C1 segment of cervical spinal cord (tissue), 14 donors: ENCODE measurements around the gene OR2T29.
"Not testable (repeated sequence)": the region's sequence is repeated elsewhere in the genome, so short reads cannot be mapped to it uniquely, and the experiment has no call there.

Source experiments
- DNase-seq, 14 donors: peaks; one replicate each; lab custom pipeline; 2025; lab: John Stamatoyannopoulos, UW

Gene OR2T29

GRCh38 chr1:248510217-248510616 lies 52.4 kb downstream of the OR2T29 start:
- DNase-seq = not testable (repeated sequence)

GRCh38 chr1:248507773-248508172 lies 54.8 kb downstream of the OR2T29 start, which contains the start of gene OR2G6:
Gene OR2G6 (plus strand): TSS chr1:248508073. CDS start chr1:248521647, 13,574 bp downstream.
- not testable (repeated sequence) for DNase-seq
